ENCODE data around the gene EMSY. TPM values are rescaled to one million over a fixed set of nuclear protein-coding genes. Genes with fewer than 3 reads are reported as not detected.

Gene EMSY
- polyA plus RNA-seq, 1 experiment: 19.1 TPM

- CTCF ChIA-PET: no interaction called here
- no peak for TF ChIP-seq CTCF (IDR thresholded peaks at IDR 0.05; ENCODE audit: insufficient read depth, low read depth, low read length)
- Histone ChIP-seq H3K27me3 (ENCODE audit: control insufficient read depth, insufficient read depth, low read length) (no peaks in the 10 kb centered on the region; the same call in 1 of the 2 replicates), H3K36me3 (ENCODE audit: control insufficient read depth, insufficient read depth, low read length) (no peaks in the 10 kb centered on the region), H3K4me3 (ENCODE audit: low read depth, low read length) (no peak overlapping the region)
- no peak for DNase-seq (ENCODE audit: low read depth)
- POLR2A ChIA-PET: no interaction called here
Observed at GRCh38 chr11:76562541-76562940, 117.7 kb downstream of the EMSY start.

GRCh38 chr11:76564364-76564763 is 119.5 kb downstream of the EMSY start:
- ChIA-PET POLR2A (no interaction called here), CTCF (interaction anchor here (1.0 kb wide), 1 partner anchor 29 kb away, joined by 3 read pairs; no protein-coding TSS in a partner anchor)
- no peak overlapping the region for H3K4me3 ChIP-seq (ENCODE audit: low read depth, low read length)
- no peak for DNase-seq (ENCODE audit: low read depth)
- no peaks in the 10 kb centered on the region for H3K36me3 ChIP-seq (ENCODE audit: control insufficient read depth, insufficient read depth, low read length)
- no peaks in the 10 kb centered on the region; the same call in 1 of the 2 replicates for H3K27me3 ChIP-seq (ENCODE audit: control insufficient read depth, insufficient read depth, low read length)
- TF ChIP-seq CTCF (IDR thresholded peaks at IDR 0.05; ENCODE audit: insufficient read depth, low read depth, low read length): no peak

DNA sequence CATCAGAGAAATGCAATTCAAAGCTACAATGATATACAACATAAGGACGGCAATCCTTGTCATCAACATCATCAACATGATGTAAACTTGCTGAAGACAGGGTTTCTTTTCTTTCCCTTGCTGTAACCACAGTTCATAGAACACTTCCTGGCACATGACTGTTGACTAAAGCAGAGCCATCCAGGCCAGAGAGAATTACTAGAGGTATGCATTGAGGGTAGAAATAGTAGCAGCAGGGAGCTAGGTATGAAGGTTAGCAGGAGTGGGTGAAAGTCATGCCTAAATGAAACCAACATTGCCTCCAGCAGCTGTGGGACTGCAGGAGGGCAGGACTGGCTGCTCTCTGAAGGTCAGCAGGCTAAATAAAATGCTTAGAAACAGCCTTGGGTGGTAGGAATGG is 122.0 kb downstream of the EMSY start:
- no peaks in the 10 kb centered on the region for H3K36me3 ChIP-seq (ENCODE audit: control insufficient read depth, insufficient read depth, low read length)
- no peak for DNase-seq (ENCODE audit: low read depth)
- ChIA-PET POLR2A (no interaction called here), CTCF (interaction anchor here (0.9 kb wide), 1 partner anchor 10 kb away, joined by 3 read pairs; no protein-coding TSS in a partner anchor)
- no peak for TF ChIP-seq CTCF (IDR thresholded peaks at IDR 0.05; ENCODE audit: insufficient read depth, low read depth, low read length)
- no peak overlapping the region for H3K4me3 ChIP-seq (ENCODE audit: low read depth, low read length)
- H3K27me3 ChIP-seq (ENCODE audit: control insufficient read depth, insufficient read depth, low read length): no peaks in the 10 kb centered on the region; the same call in 1 of the 2 replicates

GRCh38 chr11:76567261-76567660 is 122.4 kb downstream of the EMSY start:
- no peaks in the 10 kb centered on the region; the same call in 1 of the 2 replicates for H3K27me3 ChIP-seq (ENCODE audit: control insufficient read depth, insufficient read depth, low read length)
- H3K36me3 ChIP-seq (ENCODE audit: control insufficient read depth, insufficient read depth, low read length): no peaks in the 10 kb centered on the region
- CTCF ChIA-PET: interaction anchor here (0.9 kb wide), 1 partner anchor 9 kb away, joined by 3 read pairs; no protein-coding TSS in a partner anchor
- DNase-seq (ENCODE audit: low read depth): no peak
- H3K4me3 ChIP-seq (ENCODE audit: low read depth, low read length): no peak overlapping the region
- TF ChIP-seq CTCF (IDR thresholded peaks at IDR 0.05; ENCODE audit: insufficient read depth, low read depth, low read length): no peak
- POLR2A ChIA-PET: no interaction called here

DNA sequence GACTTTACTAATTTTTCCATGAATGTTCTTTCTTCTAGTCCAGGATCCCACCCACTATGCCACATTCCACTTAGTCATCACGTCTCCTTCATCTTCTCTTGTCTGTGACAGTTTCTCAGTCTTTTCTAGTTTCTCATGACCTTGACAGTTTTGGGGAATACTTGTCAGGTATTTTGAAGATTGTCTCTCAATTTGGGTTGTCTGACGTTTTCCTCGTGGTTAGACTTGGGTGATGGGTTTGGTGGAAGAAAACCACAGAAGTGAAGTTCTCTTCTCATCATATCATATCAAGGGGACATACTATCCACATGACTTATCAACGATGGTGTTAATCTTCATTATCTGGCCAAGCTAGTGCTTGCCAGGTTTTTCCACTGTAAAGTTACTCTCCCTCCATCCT is 123.3 kb downstream of the EMSY start:
- no peaks in the 10 kb centered on the region; the same call in 1 of the 2 replicates for H3K27me3 ChIP-seq (ENCODE audit: control insufficient read depth, insufficient read depth, low read length)
- POLR2A ChIA-PET: no interaction called here
- DNase-seq (ENCODE audit: low read depth): no peak
- H3K36me3 ChIP-seq (ENCODE audit: control insufficient read depth, insufficient read depth, low read length): no peaks in the 10 kb centered on the region
- CTCF ChIA-PET: no interaction called here
- no peak overlapping the region for H3K4me3 ChIP-seq (ENCODE audit: low read depth, low read length)
- no peak for TF ChIP-seq CTCF (IDR thresholded peaks at IDR 0.05; ENCODE audit: insufficient read depth, low read depth, low read length)

Measured in BJ (cell line).